ENCODE measurements around the gene KCNJ16.

KCNJ16 gene

DNA sequence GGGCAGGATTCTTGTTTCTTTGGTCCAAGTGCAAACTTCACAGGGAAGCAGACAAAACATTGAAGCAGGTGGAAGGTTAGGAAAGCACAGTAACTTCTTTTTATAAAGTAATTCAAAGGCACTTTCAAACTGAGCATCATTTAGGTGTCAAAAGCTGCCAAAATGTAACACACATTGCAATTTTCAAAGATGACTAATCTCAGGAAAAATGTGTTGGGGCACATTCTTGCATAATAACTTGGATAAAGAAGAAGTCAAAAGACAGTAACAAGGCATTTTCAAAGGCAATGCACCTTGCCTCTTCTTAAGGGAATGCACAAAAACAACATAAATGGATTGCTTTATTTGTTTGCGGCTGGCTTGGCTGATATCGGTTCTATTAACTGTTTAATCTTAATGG lies 97.9 kb downstream of the KCNJ16 start:
- no peaks in the 10 kb centered on the region for H3K36me3 Mint-ChIP-seq (ENCODE audit: insufficient read depth)
- no peak overlapping the region for H3K4me3 Mint-ChIP-seq
- ATAC-seq (replicated peaks; ENCODE audit: extremely low read depth, poor library complexity, severe bottlenecking) = no peak
- no peaks in the 10 kb centered on the region for H3K9me3 Mint-ChIP-seq
- peaks cover 12% of the 10 kb centered on the region for H3K4me1 Mint-ChIP-seq
- H3K27me3 Mint-ChIP-seq = peaks cover 47% of the 10 kb centered on the region
- no peak overlapping the region for H3K27ac Mint-ChIP-seq (ENCODE audit: low read depth)
- no peak for DNase-seq (ENCODE audit: low spot score in 2 of 2)

GRCh38 chr17:70173681-70174080 lies 98.7 kb downstream of the KCNJ16 start:
- peaks cover 7% of the 10 kb centered on the region for H3K4me1 Mint-ChIP-seq
- no peak for ATAC-seq (replicated peaks; ENCODE audit: extremely low read depth, poor library complexity, severe bottlenecking)

DNA sequence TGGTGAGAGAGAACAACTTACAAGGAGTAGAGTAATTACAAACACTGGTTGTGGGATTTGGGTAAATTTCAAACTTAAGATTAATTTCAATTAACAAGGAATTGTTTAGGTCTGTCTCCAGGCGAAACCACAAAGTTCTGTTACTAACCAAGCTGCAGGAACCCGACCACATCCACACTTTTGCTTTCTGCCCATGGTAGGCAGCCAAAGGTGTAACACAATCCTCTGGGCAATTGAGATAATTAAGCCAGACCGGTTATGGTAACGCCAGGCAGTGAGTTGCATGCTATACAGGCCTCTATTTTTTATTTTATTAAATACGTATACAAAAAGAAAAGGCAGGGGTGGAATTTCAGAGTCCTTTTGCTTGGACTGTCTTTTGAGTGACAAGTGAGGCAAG lies 106.4 kb downstream of the KCNJ16 start:
- peaks cover 8% of the 10 kb centered on the region for H3K9me3 Mint-ChIP-seq
- DNase-seq (ENCODE audit: low spot score in 2 of 2) (no peak), ATAC-seq (replicated peaks; ENCODE audit: extremely low read depth, poor library complexity, severe bottlenecking) (no peak)
- H3K27ac Mint-ChIP-seq (ENCODE audit: low read depth) = no peak overlapping the region
- no peaks in the 10 kb centered on the region for H3K27me3 Mint-ChIP-seq
- H3K4me3 Mint-ChIP-seq = no peak overlapping the region
- peaks cover 2% of the 10 kb centered on the region for H3K36me3 Mint-ChIP-seq (ENCODE audit: insufficient read depth)
- no peaks in the 10 kb centered on the region for H3K4me1 Mint-ChIP-seq

More at GRCh38 chr17:70173681-70174080, 98.7 kb downstream of the KCNJ16 start:
- Mint-ChIP-seq H3K27me3 (peaks cover 39% of the 10 kb centered on the region), H3K27ac (ENCODE audit: low read depth) (no peak overlapping the region), H3K9me3 (no peaks in the 10 kb centered on the region), H3K36me3 (ENCODE audit: insufficient read depth) (no peaks in the 10 kb centered on the region), H3K4me3 (no peak overlapping the region)
- DNase-seq (ENCODE audit: low spot score in 2 of 2) = no peak

DNA sequence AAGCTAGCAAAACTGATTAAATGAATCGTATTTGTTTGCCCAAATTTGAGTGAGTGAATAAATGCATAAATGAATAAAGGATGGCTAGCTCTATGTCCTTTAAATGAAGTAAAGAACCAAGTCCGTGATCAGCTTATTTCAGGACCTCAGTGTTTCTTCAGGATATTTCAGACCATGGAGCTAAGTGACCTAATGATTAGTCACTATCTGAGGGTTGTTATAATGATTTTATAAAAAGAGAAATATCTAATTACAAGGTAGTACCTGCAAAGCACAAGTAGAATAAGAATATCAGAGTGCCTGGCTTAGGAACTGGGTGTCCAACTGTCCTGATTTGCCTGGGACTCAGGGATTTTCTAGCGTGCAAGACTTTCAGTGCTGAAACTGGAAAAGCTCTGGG lies 106.8 kb downstream of the KCNJ16 start:
- peaks cover 8% of the 10 kb centered on the region for H3K9me3 Mint-ChIP-seq
- peaks cover 2% of the 10 kb centered on the region for H3K36me3 Mint-ChIP-seq (ENCODE audit: insufficient read depth)
- ATAC-seq (replicated peaks; ENCODE audit: extremely low read depth, poor library complexity, severe bottlenecking) = no peak
- DNase-seq (ENCODE audit: low spot score in 2 of 2) = no peak
- H3K27ac Mint-ChIP-seq (ENCODE audit: low read depth) = no peak overlapping the region
- no peaks in the 10 kb centered on the region for H3K27me3 Mint-ChIP-seq
- no peaks in the 10 kb centered on the region for H3K4me1 Mint-ChIP-seq
- H3K4me3 Mint-ChIP-seq = no peak overlapping the region

- H3K36me3 Mint-ChIP-seq (ENCODE audit: insufficient read depth) = peaks cover 2% of the 10 kb centered on the region
- DNase-seq (ENCODE audit: low spot score in 2 of 2) (no peak), ATAC-seq (replicated peaks; ENCODE audit: extremely low read depth, poor library complexity, severe bottlenecking) (no peak)
- peaks cover 10% of the 10 kb centered on the region for H3K9me3 Mint-ChIP-seq
- H3K4me3 Mint-ChIP-seq = no peak overlapping the region
- no peak overlapping the region for H3K27ac Mint-ChIP-seq (ENCODE audit: low read depth)
- no peaks in the 10 kb centered on the region for H3K4me1 Mint-ChIP-seq
- H3K27me3 Mint-ChIP-seq = no peaks in the 10 kb centered on the region
Observed at GRCh38 chr17:70183508-70183907, 108.5 kb downstream of the KCNJ16 start.

- ATAC-seq (replicated peaks; ENCODE audit: extremely low read depth, poor library complexity, severe bottlenecking) (no peak), DNase-seq (ENCODE audit: low spot score in 2 of 2) (no peak)
- Mint-ChIP-seq H3K9me3 (peaks cover 15% of the 10 kb centered on the region), H3K36me3 (ENCODE audit: insufficient read depth) (peaks cover 2% of the 10 kb centered on the region), H3K4me1 (no peaks in the 10 kb centered on the region), H3K27ac (ENCODE audit: low read depth) (no peak overlapping the region), H3K27me3 (no peaks in the 10 kb centered on the region), H3K4me3 (no peak overlapping the region)
Observed at GRCh38 chr17:70184207-70184606, 109.2 kb downstream of the KCNJ16 start.

DNA sequence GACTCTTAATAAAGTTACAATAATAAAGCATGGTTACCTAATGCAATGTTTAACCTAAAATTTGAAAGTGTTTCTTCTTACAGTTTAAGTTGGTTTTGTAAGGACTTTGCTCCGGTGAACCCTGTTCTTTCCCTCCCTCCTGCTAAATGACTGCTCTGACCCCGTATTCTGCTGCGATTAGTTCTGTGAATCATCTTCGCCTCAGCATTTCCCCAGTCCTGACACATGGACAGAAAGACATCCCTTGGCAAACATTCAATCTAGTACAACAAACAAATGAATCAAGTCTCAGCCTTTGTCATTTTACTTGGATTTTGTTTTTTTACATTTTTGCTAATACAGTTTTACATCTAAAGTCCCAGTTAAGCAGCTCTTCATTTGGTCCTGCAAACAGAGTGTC lies 109.7 kb downstream of the KCNJ16 start:
- Mint-ChIP-seq H3K9me3 (peaks cover 15% of the 10 kb centered on the region), H3K27ac (ENCODE audit: low read depth) (no peak overlapping the region), H3K4me3 (no peak overlapping the region), H3K27me3 (no peaks in the 10 kb centered on the region), H3K36me3 (ENCODE audit: insufficient read depth) (peaks cover 2% of the 10 kb centered on the region), H3K4me1 (no peaks in the 10 kb centered on the region)
- DNase-seq (ENCODE audit: low spot score in 2 of 2) (no peak), ATAC-seq (replicated peaks; ENCODE audit: extremely low read depth, poor library complexity, severe bottlenecking) (no peak)
